Daoy (cell line): Measurements from ENCODE around the gene CLEC10A. TPM values are rescaled to one million over a fixed set of nuclear protein-coding genes. Genes with fewer than 3 reads are reported as not detected.
"Not testable (repeated sequence)": the region's sequence is repeated elsewhere in the genome, so short reads cannot be mapped to it uniquely, and the experiment has no call there.

Source experiments
- DNase-seq: peaks from one replicate; pipeline ENCODE4 v3.0.0-alpha.2; 2015; ENCODE audit warnings: low read depth
- total RNA-seq: library from RNA; depleted of rRNA; stranded (reverse); fragments of >200 nt; shearing (Covaris generic); gene quantifications from 2 replicates; pipeline ENCODE4 v1.2.3, GENCODE V29; 2014

CLEC10A gene
- total RNA-seq, 1 experiment from 2014 or later = not detected

- DNase-seq = no peak
Observed at GRCh38 chr17:7074931-7075330, 5.1 kb downstream of the CLEC10A start.

- DNase-seq = no peak
Observed at GRCh38 chr17:7072406-7072805, 7.6 kb downstream of the CLEC10A start.

- DNase-seq = no peak
Observed at GRCh38 chr17:7070712-7071111, 9.3 kb downstream of the CLEC10A start.

- no peak for DNase-seq
Observed at GRCh38 chr17:7068268-7068667, 11.8 kb downstream of the CLEC10A start.

- DNase-seq = no peak
Observed at GRCh38 chr17:7067198-7067597, 12.9 kb downstream of the CLEC10A start.

GRCh38 chr17:7064261-7064660 is 15.8 kb downstream of the CLEC10A start:
- DNase-seq = peak; percentile 70

GRCh38 chr17:7063518-7064094 is 16.4 kb downstream of the CLEC10A start:
- no peak for DNase-seq

- DNase-seq = peak; percentile 94
Observed at GRCh38 chr17:7060165-7060891, 19.7 kb downstream of the CLEC10A start.

GRCh38 chr17:7058831-7059447 is 21.1 kb downstream of the CLEC10A start:
- DNase-seq = no peak

GRCh38 chr17:7056386-7056785 is 23.7 kb downstream of the CLEC10A start:
- peak; percentile 62 for DNase-seq

- not testable (repeated sequence) for DNase-seq
Observed at GRCh38 chr17:7050583-7050982, 29.5 kb downstream of the CLEC10A start.

- peak; percentile 50 for DNase-seq
Observed at GRCh38 chr17:7048968-7049367, 31.1 kb downstream of the CLEC10A start.

- DNase-seq = no peak
Observed at GRCh38 chr17:7047566-7047965, 32.5 kb downstream of the CLEC10A start.

- not testable (repeated sequence) for DNase-seq
Observed at GRCh38 chr17:7046725-7047397, 33.2 kb downstream of the CLEC10A start.

GRCh38 chr17:7046127-7046724 is 33.8 kb downstream of the CLEC10A start:
- no peak for DNase-seq

GRCh38 chr17:7045492-7046126 is 34.4 kb downstream of the CLEC10A start:
- DNase-seq = peak; percentile 66

GRCh38 chr17:7043497-7044198 is 36.4 kb downstream of the CLEC10A start, which contains the start of gene SLC16A11:
SLC16A11 (minus strand) TSS chr17:7044092; CDS start chr17:7043513, 579 bp downstream.
- peak; percentile 43 for DNase-seq

- DNase-seq = no peak
Observed at GRCh38 chr17:7043182-7043496, 36.9 kb downstream of the CLEC10A start.

- no peak for DNase-seq
Observed at GRCh38 chr17:7042501-7043181, 37.4 kb downstream of the CLEC10A start.
